Tibial artery (tissue), 4 donors: ENCODE data around the gene MOCOS.

Experiments used
- DNase-seq, 2 donors: peaks; one replicate each; pipeline ENCODE4 v3.0.0-alpha.2; 2019
- H3K27ac ChIP-seq, 2 donors: fragments of 200-600 bp; sonication (generic) in 1 of 2; 1 replicate in 1 of 2; 2 replicates in 1 of 2; pipeline ENCODE4 v1.5.1; 2018 to 2019; ENCODE audit warnings: mild to moderate bottlenecking in 1 of 2
- H3K27me3 ChIP-seq, 2 donors: fragments of 200-600 bp; sonication (generic) in 1 of 2; one replicate each; pipeline versions ENCODE4 v1.5.1 to v1.6.0; 2016 to 2019
- H3K36me3 ChIP-seq, 3 donors: fragments of 200-600 bp; sonication (generic) in 2 of 3; one replicate each; pipeline ENCODE4 v1.5.1; 2016 to 2019; ENCODE audit warnings: mild to moderate bottlenecking in 2 of 3
- H3K4me1 ChIP-seq, 4 donors: fragments of 200-600 bp; sonication (generic) in 2 of 4; 1 replicate in 3 of 4; 2 replicates in 1 of 4; pipeline ENCODE4 v1.5.1; 2016 to 2019
- H3K4me3 ChIP-seq, 2 donors: fragments of 200-600 bp; sonication (generic) in 1 of 2; 1 replicate in 1 of 2; 2 replicates in 1 of 2; pipeline ENCODE4 v1.5.1; 2018 to 2019; ENCODE audit warnings: mild to moderate bottlenecking in 2 of 2
- H3K9me3 ChIP-seq, 3 donors: fragments of 200-600 bp; sonication (generic) in 1 of 3; one replicate each; pipeline ENCODE4 v1.5.1; 2016 to 2019
- CTCF ChIP-seq, 2 experiments: fragments of 200-600 bp in 1 of 2; fragments of 450-650 bp in 1 of 2; IDR thresholded peaks; one replicate each; pipeline ENCODE4 v1.5.1; 2017 to 2019; ENCODE audit warnings: antibody characterized with exemption in 2 of 2, mild to moderate bottlenecking in 1 of 2, moderate library complexity in 1 of 2
- intact Hi-C: fragments of 100-400 bp; cut with DNase I; formaldehyde crosslinking; loops from one replicate; pipeline ENCODE4 v1.15.0; 2023; ENCODE audit warnings: low total_unique reads

Gene MOCOS

DNA sequence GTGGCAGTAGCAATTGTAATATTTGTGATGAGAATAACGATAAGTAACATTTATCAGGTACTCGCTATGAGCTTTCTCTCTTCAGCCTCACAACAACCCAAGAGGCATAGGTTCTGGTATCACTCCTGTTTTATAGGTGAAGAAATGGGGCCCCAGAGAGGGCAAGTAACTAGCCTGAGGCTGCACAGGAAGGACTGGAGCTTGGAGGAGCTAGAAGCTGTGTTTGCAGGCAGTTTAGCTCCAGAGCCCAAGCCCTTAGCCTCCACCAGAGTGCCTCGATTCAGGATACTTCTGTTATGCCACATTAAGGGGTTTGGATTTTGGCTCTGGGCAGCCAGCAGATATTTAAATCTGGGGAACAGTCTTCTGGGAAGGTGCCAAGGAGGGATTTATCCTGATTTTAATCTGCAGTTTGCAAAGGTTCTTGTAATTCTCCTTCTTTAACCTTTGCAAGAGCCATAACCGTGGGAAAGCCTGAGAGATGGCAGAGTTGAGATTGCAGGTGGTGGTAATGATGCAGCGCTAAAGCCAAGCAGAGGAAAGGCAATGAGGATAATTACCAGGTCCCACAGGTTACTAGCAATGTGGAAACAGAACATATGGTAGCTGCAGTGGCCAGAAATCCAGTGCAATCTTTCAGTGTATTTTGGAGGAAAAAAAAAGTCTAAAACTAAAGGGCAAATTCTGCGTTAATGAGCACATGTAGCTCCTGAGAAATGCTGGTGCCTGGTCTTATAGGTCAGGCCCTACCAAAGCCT lies 9.1 kb downstream of the MOCOS start:
- no peaks in the 10 kb centered on the region for H3K27me3 ChIP-seq
- intact Hi-C loops: loop anchor here (2.0 kb wide), 1 partner anchor 38 kb away; no protein-coding TSS in a partner anchor
- no peaks in the 10 kb centered on the region for H3K36me3 ChIP-seq
- H3K27ac ChIP-seq: no peak overlapping the region
- DNase-seq: no peak
- no peaks in the 10 kb centered on the region for H3K4me1 ChIP-seq
- TF ChIP-seq CTCF (IDR thresholded peaks at IDR 0.05): no peak
- no peaks in the 10 kb centered on the region for H3K9me3 ChIP-seq
- H3K4me3 ChIP-seq: no peak overlapping the region

- intact Hi-C loops: loop anchor here (2.0 kb wide), 1 partner anchor 37 kb away; no protein-coding TSS in a partner anchor
- no peaks in the 10 kb centered on the region for H3K36me3 ChIP-seq
- H3K4me3 ChIP-seq: no peak overlapping the region
- no peaks in the 10 kb centered on the region for H3K4me1 ChIP-seq
- TF ChIP-seq CTCF (IDR thresholded peaks at IDR 0.05): no peak
- no peak for DNase-seq
- H3K27me3 ChIP-seq: no peaks in the 10 kb centered on the region
- H3K27ac ChIP-seq: no peak overlapping the region
- H3K9me3 ChIP-seq: no peaks in the 10 kb centered on the region
These were observed 10.3 kb downstream of the MOCOS start for GRCh38 chr18:36197511-36198166.

DNA sequence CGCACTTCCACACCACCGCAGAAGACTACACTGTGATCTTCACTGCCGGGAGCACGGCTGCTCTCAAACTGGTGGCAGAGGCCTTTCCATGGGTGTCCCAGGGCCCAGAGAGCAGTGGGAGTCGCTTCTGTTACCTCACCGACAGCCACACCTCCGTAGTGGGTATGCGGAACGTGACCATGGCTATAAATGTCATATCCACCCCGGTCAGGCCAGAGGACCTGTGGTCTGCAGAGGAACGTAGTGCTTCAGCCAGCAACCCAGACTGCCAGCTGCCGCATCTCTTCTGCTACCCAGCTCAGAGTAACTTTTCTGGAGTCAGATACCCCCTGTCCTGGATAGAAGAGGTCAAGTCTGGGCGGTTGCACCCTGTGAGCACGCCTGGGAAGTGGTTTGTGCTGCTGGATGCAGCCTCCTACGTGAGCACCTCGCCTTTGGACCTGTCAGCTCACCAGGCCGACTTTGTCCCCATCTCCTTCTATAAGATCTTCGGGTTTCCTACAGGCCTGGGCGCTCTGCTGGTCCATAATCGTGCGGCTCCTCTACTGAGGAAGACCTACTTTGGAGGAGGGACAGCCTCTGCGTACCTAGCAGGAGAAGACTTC lies 12.5 kb downstream of the MOCOS start:
- Histone ChIP-seq H3K27me3 (no peaks in the 10 kb centered on the region), H3K9me3 (no peaks in the 10 kb centered on the region), H3K4me3 (no peak overlapping the region), H3K4me1 (no peaks in the 10 kb centered on the region), H3K36me3 (no peaks in the 10 kb centered on the region), H3K27ac (no peak overlapping the region)
- TF ChIP-seq CTCF (IDR thresholded peaks at IDR 0.05): no peak
- no peak for DNase-seq
- intact Hi-C loops: no loop called here

DNA sequence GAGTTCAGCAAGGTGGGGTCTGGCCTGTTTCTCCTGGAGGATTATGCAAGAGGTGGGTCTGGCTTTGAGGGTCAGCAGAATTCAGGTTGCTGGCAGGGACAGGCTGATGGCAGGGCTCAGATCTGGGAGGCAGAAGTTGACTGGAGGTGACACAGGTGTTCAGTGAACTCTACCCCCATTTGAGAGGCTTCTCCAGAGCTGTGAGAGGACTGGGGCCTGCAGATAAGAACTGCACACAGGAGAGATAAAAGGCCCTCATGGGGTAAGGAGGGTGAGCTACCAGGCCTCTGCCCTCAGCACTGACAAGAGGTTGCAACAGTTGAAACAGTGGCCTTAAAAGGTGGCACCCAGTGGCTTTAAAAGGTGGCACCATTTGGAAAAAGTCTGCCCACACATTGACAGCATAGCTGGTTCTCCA lies 13.1 kb downstream of the MOCOS start:
- H3K9me3 ChIP-seq: no peaks in the 10 kb centered on the region
- no peak overlapping the region for H3K27ac ChIP-seq
- DNase-seq: no peak
- intact Hi-C loops: no loop called here
- no peak for TF ChIP-seq CTCF (IDR thresholded peaks at IDR 0.05)
- H3K27me3 ChIP-seq: no peaks in the 10 kb centered on the region
- H3K4me1 ChIP-seq: no peaks in the 10 kb centered on the region
- no peaks in the 10 kb centered on the region for H3K36me3 ChIP-seq
- no peak overlapping the region for H3K4me3 ChIP-seq

DNA sequence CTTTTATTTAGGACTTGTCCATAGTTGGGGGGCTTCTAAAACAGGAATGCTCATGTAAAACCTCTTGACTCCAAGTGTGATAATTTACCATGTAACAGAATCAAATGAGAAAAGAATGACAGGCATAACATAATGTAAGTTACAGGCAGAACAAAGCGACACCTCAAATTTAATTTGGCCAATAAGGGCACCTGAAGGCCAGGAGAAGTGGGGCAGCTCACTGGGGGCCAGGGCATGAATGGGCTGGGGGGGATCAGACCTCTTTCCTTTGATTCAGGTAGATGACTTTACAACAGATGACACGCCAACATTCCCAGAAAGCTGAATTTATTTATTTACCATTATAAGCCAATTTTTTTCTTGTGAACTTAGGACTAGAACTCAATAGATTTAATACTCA lies 14.5 kb downstream of the MOCOS start:
- Histone ChIP-seq H3K27me3 (no peaks in the 10 kb centered on the region), H3K4me3 (no peak overlapping the region), H3K9me3 (no peaks in the 10 kb centered on the region), H3K27ac (no peak overlapping the region), H3K36me3 (no peaks in the 10 kb centered on the region), H3K4me1 (no peaks in the 10 kb centered on the region)
- TF ChIP-seq CTCF (IDR thresholded peaks at IDR 0.05): no peak
- no peak for DNase-seq
- intact Hi-C loops: no loop called here
